GM15510 (cell line): Measurements from ENCODE around the gene MEIOB.

Source experiments
- POLR2A ChIP-seq: IDR thresholded peaks from 3 replicates; pipeline ENCODE4 v1.6.1; 2011; ENCODE audit warnings: borderline replicate concordance; ENCODE audit not compliant: insufficient read length; ENCODE audit errors: extremely low read depth

The MEIOB gene

DNA sequence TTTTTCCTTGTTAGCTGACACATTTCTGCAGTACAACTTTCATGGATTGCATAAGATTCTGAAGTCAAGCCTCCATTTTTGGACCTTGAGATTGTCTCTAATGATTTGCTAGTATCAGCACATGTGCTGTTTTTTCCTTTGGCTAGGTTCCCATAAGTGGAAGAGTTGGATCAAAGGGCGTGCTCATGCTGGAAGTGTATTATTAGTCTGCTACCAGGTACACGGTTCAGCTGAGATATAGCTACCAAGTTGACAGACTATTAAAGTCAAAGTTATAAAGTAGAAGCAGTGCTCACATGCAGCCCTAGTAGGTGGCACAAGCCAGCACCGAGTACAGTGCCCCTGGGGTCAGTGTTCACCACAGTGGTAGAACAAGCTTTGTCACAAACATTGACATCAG is 41.8 kb downstream of the MEIOB start:
- no peak for TF ChIP-seq POLR2A

DNA sequence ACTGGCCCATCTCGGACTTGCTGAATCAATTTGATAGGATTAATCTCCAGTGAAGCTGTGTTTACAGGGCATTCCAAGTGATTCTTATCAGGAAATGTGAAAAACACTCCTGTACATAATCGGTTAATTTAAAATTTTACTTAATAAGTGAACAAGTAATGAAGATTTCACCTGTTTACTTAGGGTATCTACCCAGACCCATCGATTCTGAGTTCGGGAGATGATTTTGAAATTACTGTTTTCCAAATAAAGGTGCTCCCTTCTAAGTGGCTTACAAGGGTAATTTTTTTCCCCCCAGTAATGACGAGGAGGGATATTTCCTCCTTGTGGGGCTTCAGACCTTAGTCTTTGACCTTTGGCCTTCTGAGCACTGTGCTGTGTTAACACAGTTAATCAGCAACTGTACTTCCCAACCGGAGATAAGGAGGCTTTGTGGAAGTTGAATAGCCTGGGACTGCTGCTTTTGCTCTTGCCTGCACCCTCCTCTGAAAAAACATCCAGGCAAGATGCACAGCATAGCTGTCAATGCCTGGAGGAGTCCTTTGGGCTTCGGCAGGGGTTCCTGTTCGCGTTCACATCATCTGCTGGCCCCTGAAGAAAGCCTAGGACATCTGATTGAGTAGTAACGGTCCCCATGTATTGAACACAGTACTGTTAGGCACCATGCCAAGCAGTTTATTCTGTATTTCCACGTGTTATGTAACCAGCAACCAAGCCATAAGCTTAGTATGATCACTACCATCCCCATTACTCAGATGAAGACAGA is 43.1 kb downstream of the MEIOB start:
- TF ChIP-seq POLR2A = no peak

DNA sequence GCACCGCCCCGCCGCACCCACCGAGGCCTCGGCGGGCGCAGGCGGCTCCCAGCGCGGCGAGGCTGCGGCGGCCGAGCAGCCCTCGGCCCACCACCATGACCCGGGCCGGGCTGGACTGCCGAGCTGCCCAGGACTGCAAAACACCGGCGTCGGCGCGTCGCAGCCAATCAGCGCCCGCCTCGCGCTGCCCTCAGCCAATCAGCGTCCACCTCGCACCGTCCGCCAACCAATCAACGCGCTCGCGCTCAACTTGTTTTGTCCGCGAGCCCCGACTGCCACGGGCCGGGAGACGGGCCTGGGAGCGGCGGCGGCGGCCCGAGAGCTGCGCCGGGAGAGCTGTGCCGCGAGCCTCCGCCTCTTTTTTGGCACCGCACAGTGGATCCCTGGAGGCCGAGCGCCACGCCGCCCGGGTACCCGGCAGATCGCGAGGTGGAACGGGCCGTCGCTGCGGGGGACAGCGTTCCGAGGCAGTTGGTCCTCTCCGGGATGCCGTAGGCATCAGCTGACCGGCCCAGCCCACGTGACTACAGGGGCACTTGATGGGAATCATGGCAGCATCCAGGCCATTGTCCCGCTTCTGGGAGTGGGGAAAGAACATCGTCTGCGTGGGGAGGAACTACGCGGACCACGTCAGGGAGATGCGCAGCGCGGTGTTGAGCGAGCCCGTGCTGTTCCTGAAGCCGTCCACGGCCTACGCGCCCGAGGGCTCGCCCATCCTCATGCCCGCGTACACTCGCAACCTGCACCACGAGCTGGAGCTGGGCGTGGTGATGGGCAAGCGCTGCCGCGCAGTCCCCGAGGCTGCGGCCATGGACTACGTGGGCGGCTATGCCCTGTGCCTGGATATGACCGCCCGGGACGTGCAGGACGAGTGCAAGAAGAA is 45.0 kb downstream of the MEIOB start, which contains the start of the genes FAHD1 and HAGH:
Gene FAHD1 (plus strand): TSS at position 516 of the 883 bp plus-strand sequence. CDS start 33 bp downstream, at position 549.
Gene HAGH (minus strand): TSS at position 135 of the 883 bp plus-strand sequence. CDS start 38 bp downstream, at position 97.
- TF ChIP-seq POLR2A = peak; percentile 47

DNA sequence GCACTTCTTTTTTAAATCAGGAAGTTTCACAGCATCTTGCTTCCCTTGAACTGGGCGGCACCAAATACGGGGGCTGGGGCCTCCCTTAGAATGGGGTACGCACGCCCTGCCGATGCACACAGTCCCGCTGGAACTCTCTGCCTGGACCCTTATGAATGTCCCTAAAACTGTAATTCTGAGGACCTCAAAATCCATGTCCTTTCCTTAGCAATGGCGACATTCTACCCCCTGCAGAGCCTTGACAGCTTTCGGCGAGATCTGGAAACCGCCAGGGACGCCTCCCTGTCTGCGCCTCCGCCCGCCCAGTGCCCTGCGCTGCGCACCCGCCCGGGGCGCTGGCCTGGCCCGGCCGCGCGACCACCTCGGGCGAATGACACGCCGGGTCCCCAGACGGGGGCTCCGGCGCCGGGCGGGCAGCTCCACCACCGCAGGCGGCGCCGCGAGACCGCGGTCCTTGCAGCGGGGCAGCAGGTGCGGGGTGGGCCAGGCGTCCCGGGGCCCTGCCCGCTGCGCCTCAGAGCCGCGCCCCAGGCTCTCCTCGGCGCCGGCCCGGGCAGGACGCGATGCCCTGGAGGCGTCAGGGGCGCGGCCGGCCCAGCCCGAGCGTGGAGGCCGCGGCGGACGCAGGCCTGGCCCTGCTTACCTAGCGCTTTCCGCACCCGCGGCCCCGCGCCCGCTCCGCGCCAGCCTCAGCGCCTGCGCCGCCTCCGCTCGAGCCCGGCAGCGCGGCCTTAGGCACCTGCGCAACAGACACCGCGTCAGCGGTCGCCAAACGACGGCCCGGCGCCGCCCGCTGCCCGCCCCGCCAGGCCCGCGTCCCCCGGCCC is 45.9 kb downstream of the MEIOB start:
- no peak for TF ChIP-seq POLR2A

DNA sequence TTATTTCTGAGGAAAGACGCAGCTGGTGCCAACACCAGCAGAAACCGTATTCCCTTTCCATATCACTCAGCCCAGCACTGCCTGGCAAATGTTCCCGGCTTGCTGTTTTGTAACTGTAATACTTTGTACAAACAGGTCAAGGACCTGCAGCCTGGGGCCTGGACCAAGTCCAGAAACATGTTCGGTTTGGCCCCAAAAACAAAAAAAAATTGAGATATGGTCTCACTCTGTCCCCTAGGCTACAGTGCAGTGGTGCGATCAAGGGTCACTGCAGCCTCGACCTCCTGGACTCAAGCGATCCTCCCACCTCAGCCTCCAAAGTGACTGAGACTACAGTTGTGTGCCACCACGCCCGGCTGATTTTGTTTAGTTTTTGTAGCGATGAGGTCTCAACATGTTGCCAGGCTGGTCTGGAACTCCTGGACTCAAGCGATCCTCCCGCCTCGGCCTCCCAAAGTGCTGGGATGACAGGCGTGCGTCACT is 46.5 kb downstream of the MEIOB start:
- TF ChIP-seq POLR2A = no peak

DNA sequence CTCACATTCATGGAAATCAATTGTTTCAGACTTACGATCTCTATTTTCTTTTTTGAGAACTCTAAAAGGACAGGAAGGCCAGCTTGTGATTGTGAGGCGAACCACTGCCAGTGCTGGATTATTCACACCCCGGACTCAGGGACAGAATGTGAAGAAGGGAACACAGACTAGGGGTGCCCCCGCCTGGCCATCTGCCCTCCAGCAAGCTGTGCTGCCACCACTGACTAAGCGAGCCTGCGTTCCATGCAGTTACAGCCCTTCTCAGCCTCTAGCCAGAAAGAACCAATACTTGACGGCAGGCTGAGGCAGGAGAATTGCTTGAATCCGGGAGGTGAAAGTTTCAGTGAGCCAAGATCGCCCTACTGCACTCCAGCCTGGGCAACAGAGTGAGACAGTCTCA is 48.1 kb downstream of the MEIOB start:
- no peak for TF ChIP-seq POLR2A

DNA sequence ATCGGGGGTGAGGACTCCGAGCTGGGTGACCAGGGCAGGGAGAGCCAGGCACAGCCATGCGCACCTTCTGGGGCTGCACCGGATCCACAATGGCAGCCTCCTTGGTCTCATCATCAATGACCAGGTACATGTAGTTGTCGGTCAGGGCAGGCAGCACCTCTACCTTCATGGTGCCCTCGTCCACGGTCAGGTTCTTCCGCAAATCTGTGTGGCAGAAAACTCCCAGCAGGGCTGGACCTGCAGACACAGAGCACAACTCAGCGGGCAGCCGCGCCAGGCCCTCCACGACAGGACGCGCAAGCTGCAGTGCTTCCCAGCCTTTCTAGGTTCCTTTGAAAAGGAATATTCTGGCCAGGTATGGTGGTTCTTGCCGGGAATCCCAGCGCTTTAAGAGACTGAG is 49.2 kb downstream of the MEIOB start:
- TF ChIP-seq POLR2A = no peak

DNA sequence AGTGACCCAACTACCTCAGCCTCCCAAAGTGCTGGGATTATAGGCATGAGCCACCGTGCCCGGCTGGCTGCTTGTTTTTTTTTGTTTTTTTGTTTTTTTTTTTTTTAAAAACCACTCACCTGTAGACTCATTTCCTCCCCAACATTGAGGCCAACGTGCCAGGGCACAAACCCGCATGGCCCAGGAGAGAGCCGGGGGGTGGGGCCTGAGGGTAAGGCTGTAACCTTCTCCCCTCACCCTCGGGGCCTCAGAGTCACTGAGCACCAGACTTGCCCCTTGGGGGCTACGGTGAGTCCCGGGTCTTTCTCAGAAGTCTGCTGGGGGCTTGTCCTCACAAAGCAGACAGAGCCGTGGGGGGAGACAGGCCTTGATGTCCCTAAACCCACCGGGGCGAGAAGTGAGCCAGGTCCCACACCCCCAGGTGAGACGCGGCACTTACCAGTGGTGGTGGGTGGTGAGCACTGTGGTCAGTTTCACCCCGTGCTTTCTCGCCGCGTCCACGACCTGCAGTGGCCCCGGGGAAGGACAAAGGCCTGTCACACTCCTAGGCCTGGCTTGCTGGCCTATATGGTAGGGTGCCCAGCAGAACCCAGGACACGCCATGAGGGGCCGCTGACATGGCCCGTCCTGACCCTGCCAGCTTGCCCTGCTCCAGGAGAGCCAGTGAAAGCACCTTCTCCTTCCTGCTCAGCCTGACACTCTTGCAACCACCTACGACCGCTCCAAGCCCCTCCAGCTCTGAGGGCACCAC is 49.9 kb downstream of the MEIOB start:
- TF ChIP-seq POLR2A = no peak

DNA sequence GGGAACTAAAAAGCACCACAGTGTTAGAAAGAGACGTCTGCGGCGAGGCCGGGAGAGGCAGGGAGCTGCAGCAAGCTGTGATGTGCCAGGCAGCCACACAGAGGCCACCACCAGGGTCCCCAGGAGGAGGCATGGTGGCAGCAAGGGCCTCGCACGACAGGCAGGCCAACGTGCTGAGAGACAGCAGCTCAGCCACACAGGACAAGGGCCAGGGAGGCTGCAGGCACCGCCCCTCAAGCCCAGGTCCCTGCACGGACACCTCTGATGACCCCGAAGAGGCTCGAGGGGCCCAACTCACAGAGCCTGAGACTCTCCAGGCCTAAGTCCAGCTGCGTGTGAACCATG is 51.0 kb downstream of the MEIOB start:
- no peak for TF ChIP-seq POLR2A

DNA sequence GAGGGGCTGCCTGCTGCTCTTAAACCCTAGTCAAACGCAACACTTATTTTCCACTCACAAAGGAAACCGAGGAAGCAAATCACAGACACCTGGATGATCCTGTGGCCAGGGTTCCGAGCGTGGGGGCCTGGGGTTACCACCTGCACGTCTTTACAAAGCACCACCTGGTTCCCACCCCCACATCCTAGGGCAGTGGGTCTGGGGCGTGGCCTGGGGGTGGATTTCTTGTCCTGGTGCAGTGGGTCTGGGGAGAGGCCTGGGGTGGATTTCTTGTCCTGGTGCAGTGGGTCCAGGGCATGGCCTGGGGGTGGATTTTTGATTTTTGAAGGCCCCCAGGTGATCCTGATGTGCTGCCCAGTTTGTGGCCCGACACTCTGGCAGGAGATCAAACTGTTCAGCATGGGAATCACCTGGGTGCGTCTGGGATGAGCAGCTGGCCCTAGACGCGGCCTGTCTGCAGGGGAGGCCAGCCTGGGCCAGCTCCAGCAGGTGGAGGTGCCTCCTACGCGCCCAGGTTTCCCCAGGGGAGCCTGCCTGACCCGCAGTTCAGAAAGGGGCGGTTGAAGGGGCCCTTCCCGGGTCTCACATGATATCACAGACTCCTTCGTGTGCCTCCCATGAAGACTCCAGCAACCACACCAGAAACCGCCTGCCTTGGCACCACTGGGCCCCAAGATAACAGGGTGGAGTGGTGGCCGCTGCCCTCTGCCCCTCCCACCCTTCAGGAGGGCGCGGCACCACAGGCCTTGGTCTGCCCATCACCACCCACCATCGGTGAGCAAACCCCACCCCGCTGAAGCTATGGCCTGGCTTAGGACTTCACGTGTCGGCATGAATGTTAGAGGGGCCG is 51.6 kb downstream of the MEIOB start:
- TF ChIP-seq POLR2A = no peak

DNA sequence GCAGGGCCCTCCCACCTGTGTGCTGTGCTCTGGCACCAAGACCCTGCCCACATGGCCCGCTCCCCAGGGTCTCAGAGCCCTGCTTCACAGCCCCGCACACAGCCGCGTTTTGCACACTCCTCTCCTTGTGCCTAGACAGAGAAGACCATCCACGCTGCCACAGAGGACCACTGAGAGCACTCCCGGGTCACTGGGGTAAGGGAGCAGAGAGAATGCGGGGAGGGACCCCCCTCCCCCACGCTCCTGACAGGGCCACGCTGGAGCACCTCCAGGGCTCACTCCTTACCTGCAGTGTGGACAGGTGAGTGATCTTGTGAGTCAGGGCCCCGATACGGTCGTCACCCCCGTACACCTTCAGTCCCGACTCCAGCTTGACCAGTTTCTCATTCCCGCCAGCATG is 52.4 kb downstream of the MEIOB start:
- no peak for TF ChIP-seq POLR2A

DNA sequence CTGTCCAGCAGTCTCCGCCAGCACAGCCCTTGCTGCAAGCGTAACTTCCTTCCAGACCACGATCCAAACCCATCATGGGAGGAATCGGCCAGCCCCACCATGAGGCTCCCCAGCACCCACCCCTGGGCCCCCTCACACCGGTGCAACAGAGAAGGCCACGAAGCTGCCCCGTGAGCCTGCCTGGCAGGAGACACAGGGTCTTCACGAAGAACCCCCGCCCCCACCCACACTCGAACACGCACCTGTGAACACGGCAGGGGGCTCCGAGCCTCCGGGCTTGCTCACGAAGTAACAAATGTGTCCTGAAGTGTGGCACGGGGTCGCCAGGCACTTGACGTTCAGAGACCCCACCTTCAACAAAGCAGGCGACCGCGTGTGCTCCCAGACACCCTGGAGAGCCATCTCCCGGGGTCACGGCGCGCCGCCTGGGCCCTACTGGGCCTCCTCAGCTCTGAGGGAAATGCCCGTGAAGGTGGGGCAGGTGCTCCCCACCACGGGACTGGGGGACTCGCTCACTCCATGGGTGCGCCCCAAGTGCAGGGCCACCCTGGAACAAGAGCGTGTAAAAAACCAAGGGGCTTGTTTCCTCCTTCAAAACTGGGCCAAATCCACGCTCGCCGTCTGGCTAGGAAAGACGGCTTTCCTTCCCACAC is 53.0 kb downstream of the MEIOB start:
- TF ChIP-seq POLR2A = no peak
